HepG2 (cell line): Measurements from ENCODE around the gene JMJD8. TPM values are rescaled to one million over a fixed set of nuclear protein-coding genes. Genes with fewer than 3 reads are reported as not detected.

ENCODE experiments used
- FOXK2 ChIP-seq: fragments of 450-650 bp; IDR thresholded peaks from 2 replicates; pipeline ENCODE4 v1.6.1; 2016
- MBD4 ChIP-seq: IDR thresholded peaks from 2 replicates; pipeline ENCODE4 v1.6.1; 2012; ENCODE audit warnings: low read length, inconsistent platforms, borderline replicate concordance
- NFKBIZ ChIP-seq: IDR thresholded peaks from 2 replicates; pipeline ENCODE4 v1.6.1; 2018; ENCODE audit warnings: missing genetic modification reagents, missing compliant biosample characterization
- NKX3-1 ChIP-seq: sonication (generic); formaldehyde crosslinking; IDR thresholded peaks from 2 replicates; pipeline ENCODE4 v1.5.0; 2020; ENCODE audit warnings: missing genetic modification reagents
- PCBP2 ChIP-seq: fragments of 200-400 bp; formaldehyde crosslinking; optimal IDR thresholded peaks from 2 replicates; pipeline ENCODE3; 2018; ENCODE audit warnings: low read length, low read depth; ENCODE audit not compliant: poor library complexity, severe bottlenecking
- POLR2G ChIP-seq: fragments of 200-400 bp; formaldehyde crosslinking; IDR thresholded peaks from 2 replicates; pipeline ENCODE4 v1.6.1; 2018; ENCODE audit warnings: mild to moderate bottlenecking, low read depth, low read length, moderate library complexity
- PREB ChIP-seq: sonication (generic); formaldehyde crosslinking; IDR thresholded peaks from 2 replicates; pipeline ENCODE4 v1.4.0; 2020; ENCODE audit warnings: missing genetic modification reagents
- RARA ChIP-seq: IDR thresholded peaks from 2 replicates; pipeline ENCODE4 v1.6.1; 2016; ENCODE audit warnings: missing genetic modification reagents, missing compliant biosample characterization
- ZNF414 ChIP-seq: sonication (generic); formaldehyde crosslinking; IDR thresholded peaks from 2 replicates; pipeline ENCODE4 v1.5.0; 2020; ENCODE audit warnings: missing genetic modification reagents
- ZNF770 ChIP-seq: sonication (generic); formaldehyde crosslinking; IDR thresholded peaks from 2 replicates; pipeline ENCODE4 v1.5.0; 2020; ENCODE audit warnings: mild to moderate bottlenecking, missing genetic modification reagents
- polyA plus RNA-seq, 8 experiments: library from polyadenylated mRNA; depleted of rRNA in 3 of 8; stranded (reverse) in 7 of 8; unstranded in 1 of 8; fragments of >200 nt; fragmentation: Illumina TruSeq in 4 of 8; extraction: Trizol in 4 of 8; gene quantifications; 2 replicates each; pipeline versions ENCODE4 v1.2.1 to v1.2.3, GENCODE V29; 2011 to 2016; ENCODE audit warnings: low read depth in 4 of 8, missing spikeins in 1 of 8, mixed read lengths in 1 of 8; ENCODE audit not compliant: insufficient read depth in 1 of 8
- total RNA-seq, 5 experiments: library from RNA; depleted of rRNA; stranded (reverse); fragments of >200 nt; fragmentation: Illumina TruSeq; extraction: Trizol; gene quantifications; 2 replicates each; pipeline ENCODE4 v1.2.3, GENCODE V29; 2016; ENCODE audit warnings: low read depth in 1 of 5
- TF ChIP-seq, protein P1 (sequence below): sonication (generic); formaldehyde crosslinking; IDR thresholded peaks from 2 replicates; pipeline ENCODE4 v1.4.0; 2020; ENCODE audit warnings: missing genetic modification reagents
- TF ChIP-seq, protein P2 (sequence below): sonication (generic); formaldehyde crosslinking; IDR thresholded peaks from 2 replicates; pipeline ENCODE4 v1.4.0; 2020; ENCODE audit warnings: missing genetic modification reagents
- TF ChIP-seq, protein P3 (sequence below): IDR thresholded peaks from 2 replicates; pipeline ENCODE4 v1.6.1; 2012; ENCODE audit warnings: low read length, improper control_type of control experiment

The JMJD8 gene
- total and polyA plus RNA-seq, 2 of the 13 experiments (the other 11 are each of a cell fraction or from before 2014, with no cell fraction given), result 2.6 to 11.8 TPM

DNA sequence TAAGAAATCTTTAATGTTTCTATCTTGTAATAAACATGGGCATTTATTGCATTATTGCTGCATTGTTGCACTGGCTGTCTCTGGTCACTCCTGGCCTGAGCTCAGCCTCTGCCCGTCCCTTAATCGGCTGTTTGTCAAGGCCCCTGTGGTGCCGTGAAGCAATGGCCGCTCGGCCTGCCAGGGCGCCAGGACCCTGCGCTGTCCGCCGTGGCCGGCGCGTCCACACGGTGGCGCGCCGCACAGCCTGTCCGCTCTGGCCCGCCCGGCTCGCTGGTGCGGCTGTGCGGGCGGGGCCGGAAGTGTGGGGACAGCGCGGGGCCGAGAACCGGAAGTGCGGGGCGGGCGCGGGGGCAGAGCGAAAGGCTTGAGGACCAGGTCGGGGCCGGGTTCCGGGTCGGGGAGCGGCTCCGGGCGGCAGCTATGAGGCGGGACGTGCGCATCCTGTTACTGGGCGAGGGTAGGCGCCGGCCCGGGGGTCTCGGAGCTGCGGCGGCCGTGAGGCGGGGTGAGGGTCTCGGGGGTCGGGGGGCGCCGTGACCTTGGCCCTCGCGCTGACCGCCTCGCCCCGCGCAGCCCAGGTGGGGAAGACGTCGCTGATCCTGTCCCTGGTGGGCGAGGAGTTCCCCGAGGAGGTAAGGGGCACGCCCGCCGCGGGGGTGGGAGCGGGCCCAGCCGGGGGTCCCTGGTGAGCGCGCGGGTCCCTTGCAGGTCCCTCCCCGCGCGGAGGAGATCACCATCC, 16.2 kb downstream of the JMJD8 start, which contains the start of gene RHOT2 (continued):
- TF ChIP-seq, protein P1, sequence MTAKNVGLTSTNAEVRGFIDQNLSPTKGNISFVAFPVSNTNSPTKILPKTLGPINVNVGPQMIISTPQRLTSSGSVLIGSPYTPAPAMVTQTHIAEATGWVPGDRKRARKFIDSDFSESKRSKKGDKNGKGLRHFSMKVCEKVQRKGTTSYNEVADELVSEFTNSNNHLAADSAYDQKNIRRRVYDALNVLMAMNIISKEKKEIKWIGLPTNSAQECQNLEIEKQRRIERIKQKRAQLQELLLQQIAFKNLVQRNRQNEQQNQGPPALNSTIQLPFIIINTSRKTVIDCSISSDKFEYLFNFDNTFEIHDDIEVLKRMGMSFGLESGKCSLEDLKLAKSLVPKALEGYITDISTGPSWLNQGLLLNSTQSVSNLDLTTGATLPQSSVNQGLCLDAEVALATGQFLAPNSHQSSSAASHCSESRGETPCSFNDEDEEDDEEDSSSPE (CRISPR knock-in tag), result peak; percentile 93
- TF ChIP-seq PREB (CRISPR knock-in tag) (no peak), ZNF414 (CRISPR knock-in tag) (no peak), MBD4 (no peak), RARA (CRISPR knock-in tag) (peak; percentile 40; the same call in 1 of the 2 replicates), ZNF770 (CRISPR knock-in tag) (no peak; the same call in 1 of the 2 replicates), NFKBIZ (CRISPR knock-in tag) (no peak), PCBP2 (no peak), NKX3-1 (CRISPR knock-in tag) (no peak), FOXK2 (no peak), POLR2G (peak; percentile 84)
- TF ChIP-seq, protein P2, sequence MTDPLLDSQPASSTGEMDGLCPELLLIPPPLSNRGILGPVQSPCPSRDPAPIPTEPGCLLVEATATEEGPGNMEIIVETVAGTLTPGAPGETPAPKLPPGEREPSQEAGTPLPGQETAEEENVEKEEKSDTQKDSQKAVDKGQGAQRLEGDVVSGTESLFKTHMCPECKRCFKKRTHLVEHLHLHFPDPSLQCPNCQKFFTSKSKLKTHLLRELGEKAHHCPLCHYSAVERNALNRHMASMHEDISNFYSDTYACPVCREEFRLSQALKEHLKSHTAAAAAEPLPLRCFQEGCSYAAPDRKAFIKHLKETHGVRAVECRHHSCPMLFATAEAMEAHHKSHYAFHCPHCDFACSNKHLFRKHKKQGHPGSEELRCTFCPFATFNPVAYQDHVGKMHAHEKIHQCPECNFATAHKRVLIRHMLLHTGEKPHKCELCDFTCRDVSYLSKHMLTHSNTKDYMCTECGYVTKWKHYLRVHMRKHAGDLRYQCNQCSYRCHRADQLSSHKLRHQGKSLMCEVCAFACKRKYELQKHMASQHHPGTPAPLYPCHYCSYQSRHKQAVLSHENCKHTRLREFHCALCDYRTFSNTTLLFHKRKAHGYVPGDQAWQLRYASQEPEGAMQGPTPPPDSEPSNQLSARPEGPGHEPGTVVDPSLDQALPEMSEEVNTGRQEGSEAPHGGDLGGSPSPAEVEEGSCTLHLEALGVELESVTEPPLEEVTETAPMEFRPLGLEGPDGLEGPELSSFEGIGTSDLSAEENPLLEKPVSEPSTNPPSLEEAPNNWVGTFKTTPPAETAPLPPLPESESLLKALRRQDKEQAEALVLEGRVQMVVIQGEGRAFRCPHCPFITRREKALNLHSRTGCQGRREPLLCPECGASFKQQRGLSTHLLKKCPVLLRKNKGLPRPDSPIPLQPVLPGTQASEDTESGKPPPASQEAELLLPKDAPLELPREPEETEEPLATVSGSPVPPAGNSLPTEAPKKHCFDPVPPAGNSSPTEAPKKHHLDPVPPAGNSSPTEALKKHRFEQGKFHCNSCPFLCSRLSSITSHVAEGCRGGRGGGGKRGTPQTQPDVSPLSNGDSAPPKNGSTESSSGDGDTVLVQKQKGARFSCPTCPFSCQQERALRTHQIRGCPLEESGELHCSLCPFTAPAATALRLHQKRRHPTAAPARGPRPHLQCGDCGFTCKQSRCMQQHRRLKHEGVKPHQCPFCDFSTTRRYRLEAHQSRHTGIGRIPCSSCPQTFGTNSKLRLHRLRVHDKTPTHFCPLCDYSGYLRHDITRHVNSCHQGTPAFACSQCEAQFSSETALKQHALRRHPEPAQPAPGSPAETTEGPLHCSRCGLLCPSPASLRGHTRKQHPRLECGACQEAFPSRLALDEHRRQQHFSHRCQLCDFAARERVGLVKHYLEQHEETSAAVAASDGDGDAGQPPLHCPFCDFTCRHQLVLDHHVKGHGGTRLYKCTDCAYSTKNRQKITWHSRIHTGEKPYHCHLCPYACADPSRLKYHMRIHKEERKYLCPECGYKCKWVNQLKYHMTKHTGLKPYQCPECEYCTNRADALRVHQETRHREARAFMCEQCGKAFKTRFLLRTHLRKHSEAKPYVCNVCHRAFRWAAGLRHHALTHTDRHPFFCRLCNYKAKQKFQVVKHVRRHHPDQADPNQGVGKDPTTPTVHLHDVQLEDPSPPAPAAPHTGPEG (CRISPR knock-in tag), result 0 out of 2 replicates have a peak, but pooled peaks have one; percentile 54
- TF ChIP-seq, protein P3, sequence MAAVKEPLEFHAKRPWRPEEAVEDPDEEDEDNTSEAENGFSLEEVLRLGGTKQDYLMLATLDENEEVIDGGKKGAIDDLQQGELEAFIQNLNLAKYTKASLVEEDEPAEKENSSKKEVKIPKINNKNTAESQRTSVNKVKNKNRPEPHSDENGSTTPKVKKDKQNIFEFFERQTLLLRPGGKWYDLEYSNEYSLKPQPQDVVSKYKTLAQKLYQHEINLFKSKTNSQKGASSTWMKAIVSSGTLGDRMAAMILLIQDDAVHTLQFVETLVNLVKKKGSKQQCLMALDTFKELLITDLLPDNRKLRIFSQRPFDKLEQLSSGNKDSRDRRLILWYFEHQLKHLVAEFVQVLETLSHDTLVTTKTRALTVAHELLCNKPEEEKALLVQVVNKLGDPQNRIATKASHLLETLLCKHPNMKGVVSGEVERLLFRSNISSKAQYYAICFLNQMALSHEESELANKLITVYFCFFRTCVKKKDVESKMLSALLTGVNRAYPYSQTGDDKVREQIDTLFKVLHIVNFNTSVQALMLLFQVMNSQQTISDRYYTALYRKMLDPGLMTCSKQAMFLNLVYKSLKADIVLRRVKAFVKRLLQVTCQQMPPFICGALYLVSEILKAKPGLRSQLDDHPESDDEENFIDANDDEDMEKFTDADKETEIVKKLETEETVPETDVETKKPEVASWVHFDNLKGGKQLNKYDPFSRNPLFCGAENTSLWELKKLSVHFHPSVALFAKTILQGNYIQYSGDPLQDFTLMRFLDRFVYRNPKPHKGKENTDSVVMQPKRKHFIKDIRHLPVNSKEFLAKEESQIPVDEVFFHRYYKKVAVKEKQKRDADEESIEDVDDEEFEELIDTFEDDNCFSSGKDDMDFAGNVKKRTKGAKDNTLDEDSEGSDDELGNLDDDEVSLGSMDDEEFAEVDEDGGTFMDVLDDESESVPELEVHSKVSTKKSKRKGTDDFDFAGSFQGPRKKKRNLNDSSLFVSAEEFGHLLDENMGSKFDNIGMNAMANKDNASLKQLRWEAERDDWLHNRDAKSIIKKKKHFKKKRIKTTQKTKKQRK, result no peak
